HG03045 (cell line): ENCODE results near the gene TMEM250.

Experiments used
- ATAC-seq: cut with Tn5 transposase; IDR thresholded peaks from one replicate; pipeline ENCODE4 v1.9.1; 2021; ENCODE audit warnings: mild to moderate bottlenecking, moderate library complexity; ENCODE audit not compliant: unreplicated experiment

Gene TMEM250

DNA sequence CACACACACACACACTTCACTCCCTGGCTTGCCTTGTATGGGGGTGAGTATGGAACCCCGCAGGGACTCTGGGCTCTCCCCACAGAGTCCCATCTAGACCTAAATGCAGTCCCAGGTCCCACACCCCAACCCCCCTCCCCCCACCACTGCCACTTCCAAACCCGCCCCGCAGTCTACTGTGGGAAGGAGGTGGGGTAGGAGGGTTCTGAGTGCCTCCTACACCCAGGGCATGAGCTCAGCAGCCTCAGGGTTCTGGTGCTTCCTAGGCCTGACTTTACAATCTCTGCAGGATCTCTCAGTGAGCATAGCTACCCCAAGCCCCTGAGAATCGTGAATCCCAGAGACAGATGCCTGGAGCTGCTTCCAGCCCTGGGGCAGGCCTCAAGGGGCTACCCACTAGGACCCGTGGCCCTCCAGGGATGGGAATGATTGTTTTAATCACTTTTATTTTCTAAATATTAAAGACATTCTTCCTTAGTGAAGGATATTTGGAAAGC, 22.1 kb downstream of the TMEM250 start:
- no peak for ATAC-seq

DNA sequence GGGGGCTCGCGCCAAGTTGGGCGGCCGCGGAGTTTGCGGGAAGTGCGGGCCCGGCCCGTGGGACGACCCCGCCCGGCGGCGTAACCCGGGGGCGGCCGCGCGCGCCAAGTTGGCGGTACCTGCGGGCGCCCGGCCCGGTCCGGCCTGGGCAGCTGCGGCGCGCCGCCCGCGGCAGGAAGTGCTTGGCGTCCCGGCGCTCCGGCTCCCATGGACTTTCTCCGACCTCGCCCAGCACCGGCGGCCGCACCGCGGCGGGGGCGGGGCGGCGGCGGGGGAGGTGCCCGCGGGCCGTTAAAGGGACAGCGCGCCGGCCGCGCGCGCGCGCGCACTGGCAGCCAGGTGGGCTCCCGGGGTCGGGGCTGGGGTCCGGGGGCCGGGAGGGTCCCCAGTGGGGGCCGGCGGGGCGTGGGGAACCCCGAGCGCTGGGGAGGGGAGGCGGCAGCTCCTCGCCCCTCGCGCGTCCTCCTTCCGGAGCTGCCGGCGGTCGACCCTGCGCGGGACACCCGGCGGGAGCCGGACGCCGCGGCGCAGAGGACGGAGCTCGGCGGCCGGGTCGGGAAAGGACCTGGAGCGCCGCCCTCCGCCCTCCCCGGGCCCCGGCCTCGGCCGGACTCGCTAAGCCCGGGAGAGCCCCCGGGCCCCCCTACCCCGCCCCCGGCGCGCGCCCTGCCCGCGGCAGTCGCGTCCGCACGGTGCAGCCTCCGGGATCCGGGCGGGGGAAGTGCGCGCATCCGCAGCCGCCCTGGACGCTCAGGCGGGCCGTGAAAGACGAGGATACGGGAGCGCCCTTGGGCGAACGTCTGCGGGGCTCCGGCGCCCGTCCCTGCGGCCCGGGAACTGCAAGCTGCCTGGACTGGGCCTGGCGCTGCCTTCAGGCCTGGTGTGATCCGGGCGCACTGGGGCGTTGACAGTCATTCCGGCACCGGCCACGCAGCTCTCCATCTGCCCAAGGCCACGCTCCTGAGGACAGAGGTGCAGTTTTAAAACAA, 23.3 kb downstream of the TMEM250 start, which contains the start of gene NACC2:
NACC2 (minus strand) TSS at position 220 of the 989 bp plus-strand sequence. CDS start 44,768 bp downstream, outside the sequence.
- ATAC-seq = no peak

DNA sequence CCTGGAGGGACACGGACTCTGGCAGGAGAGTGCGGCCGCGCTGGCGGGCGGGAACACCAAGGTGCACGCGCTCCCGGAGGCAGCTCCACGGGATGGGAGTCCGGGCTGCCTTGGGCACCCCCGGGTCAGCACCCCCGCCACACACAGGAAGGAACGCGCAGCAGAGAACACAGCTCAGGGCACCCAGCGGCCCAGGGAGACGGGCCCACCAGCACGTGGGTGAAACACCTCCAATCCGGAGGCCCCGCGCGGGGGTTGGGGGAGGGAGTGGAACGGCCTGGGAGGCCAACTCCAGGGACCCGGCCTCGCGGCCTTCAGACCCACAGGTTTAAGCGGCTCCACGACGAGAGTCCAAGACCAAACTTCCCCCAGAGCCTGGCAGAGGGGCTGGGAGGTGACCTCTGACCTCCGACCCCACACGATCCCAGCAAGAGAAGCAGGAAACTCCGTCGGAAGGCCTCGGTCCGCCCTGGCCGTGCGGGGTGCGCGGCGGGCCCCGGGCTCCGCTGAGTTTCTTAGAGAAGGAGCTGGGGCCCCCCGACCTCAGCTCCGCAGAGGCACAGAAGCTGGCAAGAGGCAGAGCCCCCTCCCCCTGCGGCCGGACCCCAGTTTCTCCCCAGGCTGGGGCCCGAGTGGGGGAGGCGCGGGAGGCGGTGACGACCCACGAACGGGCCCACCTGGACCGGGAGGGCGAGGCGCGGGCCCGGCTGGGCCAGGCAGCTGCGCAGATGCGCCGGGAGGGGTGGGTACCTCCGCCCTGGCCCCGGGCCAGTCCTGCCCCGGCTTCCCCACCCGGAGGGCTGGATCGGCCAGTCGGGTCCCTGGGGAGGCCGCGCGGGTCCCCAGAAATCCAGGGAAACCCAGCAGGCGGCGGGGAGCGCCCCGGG, 24.4 kb downstream of the TMEM250 start:
- no peak for ATAC-seq

DNA sequence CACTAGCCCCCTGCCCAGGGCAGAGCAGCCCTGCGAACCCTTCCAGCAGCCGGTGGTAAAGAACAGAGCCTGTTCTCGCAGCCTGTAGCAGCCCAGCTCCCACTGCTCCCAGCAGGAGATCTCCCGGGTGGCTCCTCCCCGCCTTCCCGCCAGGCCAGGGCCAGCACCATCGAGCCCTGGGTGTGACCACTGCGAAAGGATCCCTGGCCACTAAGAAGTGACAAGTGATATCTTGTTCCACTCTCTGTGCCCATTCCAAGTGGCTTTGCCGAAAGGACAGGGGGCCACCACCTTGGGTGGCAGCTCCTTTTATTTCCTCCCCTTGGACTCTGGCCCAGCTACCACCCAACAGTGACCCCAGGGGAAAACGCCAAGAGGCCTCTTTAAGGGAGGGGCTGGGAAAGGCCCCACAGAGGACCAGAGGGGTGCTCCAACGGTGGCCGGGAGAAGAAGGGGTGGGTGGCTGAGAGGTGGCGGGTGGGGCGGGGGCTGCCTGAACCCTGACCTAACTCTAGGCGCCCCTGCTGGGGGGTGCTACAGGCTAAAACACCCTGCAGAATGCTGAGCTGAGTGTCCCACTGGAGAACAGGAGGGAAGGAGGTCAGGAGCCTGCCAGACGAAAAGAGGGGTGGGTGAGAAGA, 25.2 kb downstream of the TMEM250 start:
- no peak for ATAC-seq

DNA sequence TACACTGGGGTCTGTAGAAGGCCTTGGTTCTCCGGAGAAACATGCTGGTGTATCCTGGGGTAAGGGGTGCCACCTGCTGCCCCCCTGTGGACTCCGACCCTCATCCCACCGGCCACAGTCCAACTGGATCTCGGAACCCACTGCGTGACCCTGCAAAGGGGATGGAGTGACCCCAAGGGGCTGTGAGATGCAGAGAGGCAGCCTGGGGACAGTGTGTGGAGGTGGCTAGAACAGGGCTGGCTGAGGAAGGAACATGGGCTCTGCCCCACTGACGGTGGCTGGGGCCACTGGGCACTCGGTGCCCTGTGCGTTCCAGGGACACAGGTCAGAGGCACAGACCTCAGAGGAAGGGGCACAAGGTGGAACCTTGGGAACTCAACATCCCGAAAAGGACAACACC, 25.9 kb downstream of the TMEM250 start:
- no peak for ATAC-seq

DNA sequence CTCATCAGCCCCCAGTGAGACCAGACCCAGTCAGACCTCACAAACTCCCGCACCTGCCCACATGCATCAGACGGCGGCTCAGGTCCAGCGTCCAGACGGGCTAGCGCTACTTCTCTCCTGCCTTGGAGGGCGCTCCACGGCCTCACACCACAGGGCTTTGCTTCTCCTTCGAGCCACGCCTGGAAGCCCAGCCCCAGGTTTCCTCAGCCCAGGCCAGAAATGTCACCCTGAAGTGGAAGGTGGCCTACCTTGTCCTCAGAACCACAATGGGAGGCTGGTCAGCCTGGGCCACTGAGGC, 26.4 kb downstream of the TMEM250 start:
- ATAC-seq = no peak

DNA sequence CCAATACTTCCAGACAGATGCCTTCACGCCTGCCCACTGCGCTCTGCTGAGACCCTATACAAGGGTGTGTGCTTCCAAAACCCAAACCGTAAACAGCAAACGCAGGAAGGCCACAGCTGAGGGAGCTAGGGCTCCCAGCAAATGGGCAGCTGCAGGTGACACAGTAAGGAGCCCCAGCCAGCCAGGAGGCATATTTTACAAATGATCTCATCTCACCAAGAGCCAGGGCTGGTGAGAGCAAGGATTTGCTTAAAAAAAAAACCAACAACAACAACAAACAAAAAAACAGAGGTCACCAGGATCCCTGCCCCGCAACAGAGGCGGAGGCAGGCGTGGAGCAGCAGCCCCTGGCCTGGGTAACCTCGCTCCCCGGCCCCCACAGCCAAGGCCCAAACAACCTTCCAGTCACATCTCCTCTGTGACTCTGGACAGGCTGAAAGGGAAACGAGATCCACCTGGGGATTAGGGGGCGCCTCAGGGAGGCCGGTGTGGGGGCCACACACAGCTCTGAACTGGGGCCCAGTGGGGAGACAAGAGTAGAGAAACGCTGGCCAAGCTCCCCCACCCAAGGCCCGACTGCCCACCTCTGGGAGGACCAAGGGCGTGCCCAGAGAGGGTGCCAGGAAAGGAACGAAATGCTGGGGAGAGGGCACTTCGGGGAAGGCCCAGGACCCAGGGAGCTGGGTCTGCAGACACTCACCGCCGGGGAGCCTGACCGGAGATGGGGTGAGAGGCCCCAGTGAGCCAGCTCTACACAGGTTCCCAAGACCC, 26.9 kb downstream of the TMEM250 start:
- no peak for ATAC-seq

DNA sequence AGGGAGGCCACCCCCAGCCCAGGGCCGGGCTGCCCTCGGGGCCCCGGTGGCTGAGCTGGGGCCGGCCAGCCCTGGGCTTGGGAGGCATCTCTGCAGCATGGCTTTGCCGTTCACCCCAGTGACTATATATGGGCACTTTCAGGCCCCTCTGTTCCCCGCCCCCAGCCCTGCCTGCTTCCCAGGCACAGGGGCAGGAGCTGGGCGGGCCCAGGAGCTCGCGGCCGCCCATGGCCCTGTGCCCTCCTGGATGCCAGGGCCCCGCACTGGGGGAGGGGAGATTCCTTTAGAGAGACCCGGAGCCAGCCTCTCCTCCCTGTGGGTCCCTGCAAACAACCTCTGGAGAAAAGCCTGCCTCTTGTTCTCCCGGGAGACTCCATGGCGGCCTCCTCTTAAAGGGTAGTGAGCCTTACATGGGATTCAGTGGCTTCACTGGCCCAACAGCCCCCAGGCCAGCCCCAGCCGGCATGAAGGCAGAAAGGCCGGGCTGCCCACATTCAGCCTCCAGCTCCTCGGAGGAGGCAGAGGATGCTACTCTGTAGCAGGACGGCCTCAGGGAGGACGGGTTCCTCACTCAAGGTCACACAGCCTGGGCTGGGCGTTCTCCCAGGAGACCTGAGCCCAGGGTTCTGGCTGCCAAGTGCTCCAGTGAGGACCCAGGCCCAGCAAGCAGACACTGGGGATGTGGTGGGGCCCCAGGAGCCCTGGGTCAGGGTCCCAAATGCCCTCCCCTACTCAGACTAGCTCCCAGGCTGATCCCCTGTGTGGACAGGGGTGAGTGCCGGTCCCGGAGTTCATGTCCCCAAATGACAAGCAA, 27.7 kb downstream of the TMEM250 start:
- ATAC-seq = no peak

DNA sequence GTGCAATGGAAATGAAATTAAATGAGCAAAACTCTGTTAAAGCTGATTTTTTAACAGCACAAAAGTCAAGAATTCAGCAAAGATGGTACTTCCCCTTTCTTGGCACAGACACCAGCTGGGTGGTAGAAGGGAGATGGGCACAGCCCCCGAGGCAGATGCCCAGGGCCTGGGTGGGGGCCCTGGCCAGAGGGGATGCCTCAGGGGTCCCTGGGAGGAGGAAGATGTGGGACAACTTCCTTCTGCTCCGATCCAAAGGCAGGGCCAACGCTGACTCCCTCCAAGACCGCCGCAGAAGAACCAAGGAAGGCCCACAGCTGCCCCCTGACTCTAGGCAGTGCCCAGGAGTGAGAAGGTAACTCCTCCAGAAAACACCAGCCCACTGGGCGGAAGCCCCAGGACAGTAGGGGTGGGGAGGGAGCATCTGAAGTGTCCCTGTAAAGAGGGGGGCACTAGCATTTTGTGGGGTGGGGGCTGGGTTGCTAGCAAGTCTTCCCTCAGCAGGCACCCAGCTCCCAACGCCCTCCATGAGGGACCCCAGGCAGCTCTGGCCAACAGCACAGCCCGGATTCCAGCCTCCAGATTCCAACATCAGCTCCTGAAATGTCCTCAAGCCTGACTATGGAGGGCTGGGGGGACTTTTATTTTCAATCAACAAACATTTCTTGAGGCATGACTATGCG, 28.5 kb downstream of the TMEM250 start:
- no peak for ATAC-seq

DNA sequence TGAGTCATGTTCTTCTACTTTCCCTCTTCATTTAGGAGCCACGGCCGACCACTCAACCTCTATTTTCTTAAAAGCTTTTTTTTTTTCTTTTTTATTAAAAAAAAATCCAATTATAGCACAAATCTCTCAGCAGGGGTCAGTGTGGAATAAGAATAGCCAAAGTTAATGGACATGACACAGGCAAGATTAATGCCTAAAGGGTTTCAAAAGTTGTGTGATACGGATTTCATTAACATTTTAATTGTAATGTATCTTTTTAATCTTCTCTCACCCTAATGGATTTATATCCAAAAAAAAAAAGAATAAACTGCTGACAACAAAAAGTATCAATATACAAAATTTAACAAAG, 29.0 kb downstream of the TMEM250 start:
- ATAC-seq = no peak

DNA sequence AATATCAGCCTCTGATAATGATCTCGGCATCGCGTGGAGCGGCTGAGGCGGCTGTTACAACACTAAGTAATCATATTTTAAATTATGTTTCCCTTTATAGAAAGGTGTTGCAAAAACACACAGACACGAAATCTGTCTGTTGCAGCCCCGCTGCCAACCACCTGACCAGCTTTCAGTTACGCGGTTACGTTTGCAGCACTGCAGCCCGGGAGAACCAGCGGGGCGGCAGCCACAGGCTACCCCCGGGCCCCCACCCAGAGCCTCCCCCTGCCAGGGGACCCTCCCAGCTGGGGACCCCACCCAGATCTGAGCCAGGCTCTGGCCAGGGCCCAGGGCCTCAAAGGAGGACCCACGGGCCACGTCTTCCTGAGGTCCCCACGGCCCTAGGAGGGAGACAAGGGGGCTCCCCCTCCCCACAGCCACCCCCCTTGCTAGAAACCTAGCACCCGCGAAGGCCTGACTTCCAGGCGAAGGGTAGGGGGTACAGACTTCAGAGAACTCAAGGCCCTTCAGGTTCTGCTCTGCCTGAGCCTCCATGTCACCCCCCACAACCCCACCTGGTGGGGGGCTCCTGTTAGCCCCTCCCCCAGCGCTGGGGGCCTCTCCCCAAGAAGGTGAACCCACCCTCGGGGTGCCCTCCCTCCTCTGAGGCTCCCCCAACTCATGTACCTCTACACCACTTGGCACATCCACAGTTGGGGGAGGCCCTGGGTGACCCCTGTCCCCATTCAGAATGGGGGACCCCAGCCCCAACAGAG, 29.6 kb downstream of the TMEM250 start:
- ATAC-seq = no peak

DNA sequence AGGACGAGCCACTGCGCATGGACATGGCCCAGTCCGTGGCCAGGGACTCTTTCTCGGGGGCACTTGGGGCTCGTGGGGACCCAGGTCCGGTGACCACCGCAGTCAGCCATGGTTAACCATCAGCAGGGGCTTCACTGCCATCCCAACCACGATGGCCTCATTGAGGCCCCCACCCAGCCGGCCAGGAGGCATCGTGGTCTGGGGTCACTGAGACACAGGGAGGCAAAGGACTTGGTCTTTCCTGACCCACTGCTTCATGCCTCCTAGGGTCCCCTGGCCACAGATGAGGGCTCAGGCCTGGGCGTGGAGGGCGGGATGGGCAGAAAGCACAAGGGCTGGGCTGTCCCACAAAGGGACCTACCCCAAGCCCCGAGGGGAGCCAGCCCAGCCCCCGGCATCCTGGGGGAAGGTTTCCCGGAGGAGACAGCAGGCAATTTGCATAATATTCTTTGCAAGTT, 30.2 kb downstream of the TMEM250 start:
- ATAC-seq = no peak

DNA sequence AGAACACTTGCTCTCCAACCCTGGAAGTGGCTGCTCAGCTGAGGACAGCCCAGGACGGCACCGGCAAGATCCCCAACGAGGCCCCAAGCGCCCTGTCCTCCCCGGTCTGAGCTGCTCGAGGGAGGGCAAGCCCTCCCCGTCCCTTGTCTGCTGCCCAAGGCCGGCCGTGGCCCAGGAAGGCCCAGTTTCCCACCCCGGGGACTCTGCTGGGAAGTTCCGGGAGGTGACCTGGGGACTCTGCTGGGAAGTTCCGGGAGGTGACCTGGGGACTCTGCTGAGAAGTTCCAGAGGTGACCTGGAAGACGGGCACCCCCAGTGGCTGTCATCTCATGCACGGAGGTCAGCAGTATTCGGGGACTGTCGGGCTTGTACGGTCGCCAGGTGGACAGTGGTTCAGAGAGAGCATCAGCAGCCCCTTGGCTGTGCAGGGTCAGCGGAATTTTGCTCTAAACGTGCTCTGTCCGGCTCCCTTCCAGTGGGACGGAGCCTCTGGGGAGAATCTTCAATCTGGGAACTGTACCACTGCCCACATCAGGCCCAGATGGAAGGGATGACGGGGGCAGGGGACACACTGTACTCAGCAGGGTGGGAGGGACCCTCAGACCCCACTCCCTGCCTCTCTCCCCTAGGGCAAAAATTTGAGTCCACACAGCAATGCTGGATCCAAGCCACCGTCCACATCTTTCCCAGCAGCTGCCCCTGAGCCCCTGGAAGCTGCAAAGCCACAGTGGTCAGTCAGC, 30.8 kb downstream of the TMEM250 start:
- ATAC-seq = no peak

DNA sequence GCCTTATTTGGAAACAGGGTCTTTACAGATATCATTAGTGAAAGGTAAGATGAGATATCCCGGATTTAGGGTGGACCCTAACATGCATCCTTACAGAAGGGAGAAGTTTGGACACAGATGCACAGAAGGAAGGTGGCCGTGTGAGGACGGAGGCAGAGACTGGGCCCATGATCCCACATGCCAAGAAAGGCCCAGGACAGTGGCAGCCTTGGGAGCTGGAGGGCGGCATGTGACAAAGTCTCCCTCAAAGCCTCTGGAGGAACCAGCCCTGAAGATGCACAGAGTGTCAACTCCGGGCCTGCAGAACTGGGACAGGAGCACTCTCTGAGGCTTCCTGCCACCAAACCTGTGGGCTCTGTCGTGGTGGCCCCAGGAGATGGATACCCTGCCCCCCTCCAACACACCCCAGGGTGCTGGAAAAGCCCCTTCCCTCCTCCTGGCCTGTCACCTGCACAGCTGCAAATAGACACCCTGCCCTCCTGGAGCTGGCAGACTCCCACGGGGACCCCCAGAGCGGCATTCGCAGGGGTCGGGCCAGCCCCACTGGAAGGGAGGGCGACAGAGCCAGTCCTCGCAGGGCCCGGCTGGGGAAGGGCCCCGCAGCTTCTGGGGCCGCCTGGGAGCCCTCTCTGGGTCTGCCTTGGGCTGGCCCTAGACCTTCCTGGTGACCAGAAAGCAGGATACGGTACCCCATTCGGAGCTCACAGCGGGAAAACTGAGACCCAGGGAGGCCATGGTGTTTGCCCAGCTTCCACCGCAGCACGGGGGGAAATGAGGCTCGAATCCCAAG, 31.5 kb downstream of the TMEM250 start:
- no peak for ATAC-seq

DNA sequence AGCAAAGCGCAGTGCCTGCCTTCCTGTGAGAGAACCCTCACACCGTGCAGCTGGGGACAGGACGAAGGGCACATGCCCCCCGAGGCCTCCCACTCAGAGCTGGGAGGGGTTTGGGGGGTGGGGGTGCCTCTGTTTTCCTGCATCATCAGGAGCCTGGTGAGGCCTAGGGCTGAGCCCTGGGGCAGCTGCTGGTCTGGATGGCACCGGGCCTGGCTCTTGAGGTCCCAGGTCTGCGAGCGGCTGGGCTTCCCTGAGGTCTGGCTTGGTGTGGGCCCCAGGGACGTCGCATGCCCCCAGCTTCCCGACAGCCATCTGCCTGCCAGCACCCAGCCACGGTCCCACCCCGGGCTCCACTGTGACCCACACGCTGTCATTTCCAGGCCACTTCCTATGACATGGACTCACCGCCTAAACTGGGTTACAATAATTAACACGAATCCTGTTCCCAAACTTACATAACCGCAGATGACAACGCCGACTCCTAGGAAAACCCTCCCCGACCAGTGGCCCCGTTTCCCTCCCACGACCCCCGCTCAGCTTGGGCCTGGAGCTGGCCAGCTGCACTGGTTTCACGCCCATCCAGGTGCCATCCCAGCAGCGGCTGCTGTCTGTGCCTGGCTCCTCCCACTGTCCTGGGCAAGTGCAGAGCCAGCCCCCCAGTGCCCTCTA, 32.3 kb downstream of the TMEM250 start:
- no peak for ATAC-seq

DNA sequence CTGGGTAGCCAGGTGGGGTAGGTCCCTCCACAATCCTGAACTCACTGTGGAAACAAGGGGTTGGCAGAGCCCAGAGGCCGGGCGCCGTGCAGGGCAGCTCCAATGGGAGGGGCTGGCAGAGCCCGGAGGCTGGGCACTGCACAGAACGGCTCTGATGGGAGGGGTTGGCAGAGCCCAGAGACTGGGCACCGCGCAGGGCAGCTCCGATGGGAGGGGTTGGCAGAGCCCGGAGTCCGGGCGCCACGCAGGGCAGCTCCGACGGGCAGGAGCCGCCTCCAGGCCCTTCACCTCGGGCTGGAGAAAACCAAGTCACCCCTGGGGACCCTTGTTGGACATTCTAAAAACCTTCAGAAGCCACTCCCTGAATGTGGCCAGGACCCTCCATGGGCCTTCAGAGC, 32.9 kb downstream of the TMEM250 start:
- no peak for ATAC-seq
